GM12878 (cell line): Measurements from ENCODE around the gene CDC16.
"Not testable (repeated sequence)": the region's sequence is repeated elsewhere in the genome, so short reads cannot be mapped to it uniquely, and the experiment has no call there.

ENCODE experiments used
- ESRRA ChIP-seq: IDR thresholded peaks from 2 replicates; pipeline ENCODE4 v1.6.1; 2012; ENCODE audit warnings: mild to moderate bottlenecking, low read length, improper control_type of control experiment
- PAX8 ChIP-seq: fragments of 450-650 bp; IDR thresholded peaks from 2 replicates; pipeline ENCODE4 v1.6.1; 2017; ENCODE audit warnings: mild to moderate bottlenecking, moderate library complexity
- TF ChIP-seq, protein P1 (sequence below): fragments of 450-650 bp; formaldehyde crosslinking; IDR thresholded peaks from 2 replicates; pipeline ENCODE4 v1.4.0; 2022; ENCODE audit warnings: mild to moderate bottlenecking, moderate library complexity
- TF ChIP-seq, protein P2 (sequence below), 3 experiments: IDR thresholded peaks in 2 of 3; conservative IDR thresholded peaks in 1 of 3; 2 replicates each; pipeline ENCODE4 v1.5.1; 2011; ENCODE audit warnings: low read depth in 3 of 3, low read length in 3 of 3, mild to moderate bottlenecking in 3 of 3, control low read depth in 2 of 3, moderate library complexity in 2 of 3, inconsistent platforms in 1 of 3, mixed read lengths in 1 of 3; ENCODE audit not compliant: control insufficient read depth in 2 of 3, insufficient read depth in 1 of 3; ENCODE audit errors: extremely low read depth in 1 of 3
- TF ChIP-seq, protein P3 (sequence below): IDR thresholded peaks from 2 replicates; pipeline ENCODE4 v1.6.1; 2011; ENCODE audit warnings: low read depth, low read length, improper control_type of control experiment, borderline replicate concordance

DNA sequence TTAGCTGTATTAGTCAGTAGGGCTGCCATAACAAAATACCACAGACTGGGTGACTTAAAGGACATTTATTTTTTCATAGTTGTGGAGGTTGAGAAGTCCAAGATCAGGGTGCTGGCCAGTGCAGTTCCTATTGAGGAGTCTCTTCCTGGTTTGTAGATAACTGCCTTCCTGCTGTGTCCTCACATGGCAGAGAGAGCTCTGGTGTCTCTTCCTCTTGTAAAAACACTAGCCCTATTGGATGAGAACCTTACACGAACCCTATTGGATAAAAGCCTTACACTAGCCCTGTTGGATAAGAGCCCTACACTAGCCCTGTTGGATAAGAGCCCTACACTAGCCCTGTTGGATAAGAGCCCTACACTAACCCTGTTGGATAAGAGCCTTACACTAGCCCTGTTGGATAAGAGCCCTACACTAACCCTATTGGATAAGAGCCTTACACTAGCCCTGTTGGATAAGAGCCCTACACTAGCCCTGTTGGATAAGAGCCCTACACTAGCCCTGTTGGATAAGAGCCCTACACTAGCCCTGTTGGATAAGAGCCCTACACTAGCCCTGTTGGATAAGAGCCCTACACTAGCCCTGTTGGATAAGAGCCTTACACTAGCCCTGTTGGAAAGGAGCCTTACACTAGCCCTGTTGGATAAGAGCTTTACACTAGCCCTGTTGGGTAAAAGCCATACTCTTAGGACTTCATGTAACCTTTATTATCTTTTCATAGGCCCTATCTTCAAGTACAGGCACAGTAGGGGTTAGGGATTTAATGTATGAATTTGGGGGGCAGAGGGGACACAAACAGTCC lies 17.1 kb downstream of the CDC16 start:
- TF ChIP-seq, protein P1, sequence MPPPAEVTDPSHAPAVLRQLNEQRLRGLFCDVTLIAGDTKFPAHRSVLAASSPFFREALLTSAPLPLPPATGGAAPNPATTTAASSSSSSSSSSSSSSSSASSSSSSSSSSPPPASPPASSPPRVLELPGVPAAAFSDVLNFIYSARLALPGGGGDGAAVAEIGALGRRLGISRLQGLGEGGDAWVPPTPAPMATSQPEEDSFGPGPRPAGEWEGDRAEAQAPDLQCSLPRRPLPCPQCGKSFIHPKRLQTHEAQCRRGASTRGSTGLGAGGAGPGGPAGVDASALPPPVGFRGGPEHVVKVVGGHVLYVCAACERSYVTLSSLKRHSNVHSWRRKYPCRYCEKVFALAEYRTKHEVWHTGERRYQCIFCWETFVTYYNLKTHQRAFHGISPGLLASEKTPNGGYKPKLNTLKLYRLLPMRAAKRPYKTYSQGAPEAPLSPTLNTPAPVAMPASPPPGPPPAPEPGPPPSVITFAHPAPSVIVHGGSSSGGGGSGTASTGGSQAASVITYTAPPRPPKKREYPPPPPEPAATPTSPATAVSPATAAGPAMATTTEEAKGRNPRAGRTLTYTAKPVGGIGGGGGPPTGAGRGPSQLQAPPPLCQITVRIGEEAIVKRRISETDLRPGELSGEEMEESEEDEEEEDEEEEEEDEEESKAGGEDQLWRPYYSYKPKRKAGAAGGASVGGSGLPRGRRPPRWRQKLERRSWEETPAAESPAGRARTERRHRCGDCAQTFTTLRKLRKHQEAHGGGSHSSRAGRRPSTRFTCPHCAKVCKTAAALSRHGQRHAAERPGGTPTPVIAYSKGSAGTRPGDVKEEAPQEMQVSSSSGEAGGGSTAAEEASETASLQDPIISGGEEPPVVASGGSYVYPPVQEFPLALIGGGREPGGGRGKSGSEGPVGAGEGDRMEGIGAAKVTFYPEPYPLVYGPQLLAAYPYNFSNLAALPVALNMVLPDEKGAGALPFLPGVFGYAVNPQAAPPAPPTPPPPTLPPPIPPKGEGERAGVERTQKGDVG (CRISPR knock-in tag): not testable (repeated sequence)
- not testable (repeated sequence) for TF ChIP-seq ESRRA, PAX8
- TF ChIP-seq, protein P2, sequence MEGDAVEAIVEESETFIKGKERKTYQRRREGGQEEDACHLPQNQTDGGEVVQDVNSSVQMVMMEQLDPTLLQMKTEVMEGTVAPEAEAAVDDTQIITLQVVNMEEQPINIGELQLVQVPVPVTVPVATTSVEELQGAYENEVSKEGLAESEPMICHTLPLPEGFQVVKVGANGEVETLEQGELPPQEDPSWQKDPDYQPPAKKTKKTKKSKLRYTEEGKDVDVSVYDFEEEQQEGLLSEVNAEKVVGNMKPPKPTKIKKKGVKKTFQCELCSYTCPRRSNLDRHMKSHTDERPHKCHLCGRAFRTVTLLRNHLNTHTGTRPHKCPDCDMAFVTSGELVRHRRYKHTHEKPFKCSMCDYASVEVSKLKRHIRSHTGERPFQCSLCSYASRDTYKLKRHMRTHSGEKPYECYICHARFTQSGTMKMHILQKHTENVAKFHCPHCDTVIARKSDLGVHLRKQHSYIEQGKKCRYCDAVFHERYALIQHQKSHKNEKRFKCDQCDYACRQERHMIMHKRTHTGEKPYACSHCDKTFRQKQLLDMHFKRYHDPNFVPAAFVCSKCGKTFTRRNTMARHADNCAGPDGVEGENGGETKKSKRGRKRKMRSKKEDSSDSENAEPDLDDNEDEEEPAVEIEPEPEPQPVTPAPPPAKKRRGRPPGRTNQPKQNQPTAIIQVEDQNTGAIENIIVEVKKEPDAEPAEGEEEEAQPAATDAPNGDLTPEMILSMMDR (IDR thresholded peaks at IDR 0.05 in 2 of 3, conservative IDR thresholded peaks at IDR 0.05 in 1 of 3; ENCODE audit: control insufficient read depth in 2 of 3, extremely low read depth in 1 of 3, insufficient read depth in 1 of 3, low read depth in 3 of 3, low read length in 3 of 3): not testable (repeated sequence)
- TF ChIP-seq, protein P3, sequence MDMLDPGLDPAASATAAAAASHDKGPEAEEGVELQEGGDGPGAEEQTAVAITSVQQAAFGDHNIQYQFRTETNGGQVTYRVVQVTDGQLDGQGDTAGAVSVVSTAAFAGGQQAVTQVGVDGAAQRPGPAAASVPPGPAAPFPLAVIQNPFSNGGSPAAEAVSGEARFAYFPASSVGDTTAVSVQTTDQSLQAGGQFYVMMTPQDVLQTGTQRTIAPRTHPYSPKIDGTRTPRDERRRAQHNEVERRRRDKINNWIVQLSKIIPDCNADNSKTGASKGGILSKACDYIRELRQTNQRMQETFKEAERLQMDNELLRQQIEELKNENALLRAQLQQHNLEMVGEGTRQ: not testable (repeated sequence)
